ENCODE data around the gene ITPK1.

DNA sequence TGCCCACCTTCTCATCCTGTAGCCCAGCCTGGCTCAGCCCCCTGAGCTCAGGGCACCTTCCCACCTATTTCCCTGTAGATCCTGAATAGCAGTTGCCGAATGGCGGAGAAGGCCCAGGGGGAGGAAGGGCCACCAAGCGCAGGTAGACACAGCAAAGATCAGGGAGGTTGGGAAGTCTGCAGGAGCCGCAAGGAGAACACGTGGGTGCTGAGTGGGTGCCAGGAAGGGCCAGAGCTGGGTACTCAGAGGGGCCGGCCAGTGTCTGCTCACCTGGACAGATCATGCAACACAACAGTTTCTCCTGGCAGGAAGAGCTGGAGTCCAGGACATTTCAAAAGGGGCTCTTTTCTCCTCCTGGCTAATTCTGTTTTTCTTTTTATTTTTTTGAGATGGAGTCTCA is 162.2 kb downstream of the ITPK1 start:
- TF ChIP-seq, protein P1, sequence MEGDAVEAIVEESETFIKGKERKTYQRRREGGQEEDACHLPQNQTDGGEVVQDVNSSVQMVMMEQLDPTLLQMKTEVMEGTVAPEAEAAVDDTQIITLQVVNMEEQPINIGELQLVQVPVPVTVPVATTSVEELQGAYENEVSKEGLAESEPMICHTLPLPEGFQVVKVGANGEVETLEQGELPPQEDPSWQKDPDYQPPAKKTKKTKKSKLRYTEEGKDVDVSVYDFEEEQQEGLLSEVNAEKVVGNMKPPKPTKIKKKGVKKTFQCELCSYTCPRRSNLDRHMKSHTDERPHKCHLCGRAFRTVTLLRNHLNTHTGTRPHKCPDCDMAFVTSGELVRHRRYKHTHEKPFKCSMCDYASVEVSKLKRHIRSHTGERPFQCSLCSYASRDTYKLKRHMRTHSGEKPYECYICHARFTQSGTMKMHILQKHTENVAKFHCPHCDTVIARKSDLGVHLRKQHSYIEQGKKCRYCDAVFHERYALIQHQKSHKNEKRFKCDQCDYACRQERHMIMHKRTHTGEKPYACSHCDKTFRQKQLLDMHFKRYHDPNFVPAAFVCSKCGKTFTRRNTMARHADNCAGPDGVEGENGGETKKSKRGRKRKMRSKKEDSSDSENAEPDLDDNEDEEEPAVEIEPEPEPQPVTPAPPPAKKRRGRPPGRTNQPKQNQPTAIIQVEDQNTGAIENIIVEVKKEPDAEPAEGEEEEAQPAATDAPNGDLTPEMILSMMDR (IDR thresholded peaks at IDR 0.05) = no peak
- TF ChIP-seq POLR2AphosphoS5 (IDR thresholded peaks at IDR 0.05) (no peak), POLR2A (IDR thresholded peaks at IDR 0.05) (no peak)

All from prostate gland (tissue), 2 donors.